ENCODE data around the gene SIGLEC1.

The SIGLEC1 gene

GRCh38 chr20:3702611-3703391 lies 9.6 kb downstream of the SIGLEC1 start:
- TF ChIP-seq CTCF (IDR thresholded peaks at IDR 0.05; ENCODE audit: insufficient read depth, low read depth, low read length, missing control alignments): no peak
- DNase-seq (ENCODE audit: low read depth): no peak
- no peak overlapping the region for H3K4me3 ChIP-seq (ENCODE audit: low read length)

- no peak overlapping the region for H3K4me3 ChIP-seq (ENCODE audit: low read length)
- no peak for DNase-seq (ENCODE audit: low read depth)
- no peak for TF ChIP-seq CTCF (IDR thresholded peaks at IDR 0.05; ENCODE audit: insufficient read depth, low read depth, low read length, missing control alignments)
Observed at GRCh38 chr20:3701061-3701998, 11.1 kb downstream of the SIGLEC1 start.

GRCh38 chr20:3699037-3699436 lies 13.4 kb downstream of the SIGLEC1 start:
- H3K4me3 ChIP-seq (ENCODE audit: low read length): no peak overlapping the region

GRCh38 chr20:3698591-3699001 lies 13.8 kb downstream of the SIGLEC1 start:
- H3K4me3 ChIP-seq (ENCODE audit: low read length): no peak overlapping the region
- TF ChIP-seq CTCF (IDR thresholded peaks at IDR 0.05; ENCODE audit: insufficient read depth, low read depth, low read length, missing control alignments): no peak
- DNase-seq (ENCODE audit: low read depth): no peak

More at GRCh38 chr20:3699037-3699436, 13.4 kb downstream of the SIGLEC1 start:
- TF ChIP-seq CTCF (IDR thresholded peaks at IDR 0.05; ENCODE audit: insufficient read depth, low read depth, low read length, missing control alignments): no peak
- DNase-seq (ENCODE audit: low read depth): no peak

GRCh38 chr20:3697588-3698305 lies 14.7 kb downstream of the SIGLEC1 start:
- no peak for DNase-seq (ENCODE audit: low read depth)
- no peak overlapping the region for H3K4me3 ChIP-seq (ENCODE audit: low read length)
- TF ChIP-seq CTCF (IDR thresholded peaks at IDR 0.05; ENCODE audit: insufficient read depth, low read depth, low read length, missing control alignments): no peak

GRCh38 chr20:3696745-3697587 lies 15.4 kb downstream of the SIGLEC1 start:
- no peak for DNase-seq (ENCODE audit: low read depth)
- no peak for TF ChIP-seq CTCF (IDR thresholded peaks at IDR 0.05; ENCODE audit: insufficient read depth, low read depth, low read length, missing control alignments)
- H3K4me3 ChIP-seq (ENCODE audit: low read length): no peak overlapping the region

All from epithelial cell of esophagus (primary cell).